Colonic mucosa (tissue), 4 donors: ENCODE measurements around the gene MS4A4E. TPM values are rescaled to one million over a fixed set of nuclear protein-coding genes. Genes with fewer than 3 reads are reported as not detected.
A peak's percentile ranks its signal among the peaks of the same experiment; 100 is the strongest.
"Not testable (repeated sequence)": the region's sequence is repeated elsewhere in the genome, so short reads cannot be mapped to it uniquely, and the experiment has no call there.

Source experiments
- DNase-seq: peaks from one replicate; pipeline ENCODE4 v3.0.0-alpha.2; 2020
- H3K27ac ChIP-seq: fragments of 200-600 bp; one replicate; pipeline ENCODE4 v1.8.0; 2021
- H3K27me3 ChIP-seq: fragments of 200-600 bp; one replicate; pipeline ENCODE4 v1.8.0; 2021
- H3K36me3 ChIP-seq: fragments of 200-600 bp; one replicate; pipeline ENCODE4 v1.8.0; 2021
- H3K4me1 ChIP-seq: fragments of 200-600 bp; one replicate; pipeline ENCODE4 v1.8.0; 2021; ENCODE audit warnings: mild to moderate bottlenecking
- H3K4me3 ChIP-seq: fragments of 200-600 bp; one replicate; pipeline ENCODE4 v1.8.0; 2021
- H3K9ac ChIP-seq, 2 donors: one replicate each; pipeline ENCODE4 v1.7.0; 2013; ENCODE audit warnings: control low read depth in 2 of 2, low read depth in 2 of 2, low read length in 2 of 2
- H3K9me3 ChIP-seq: fragments of 200-600 bp; one replicate; pipeline ENCODE4 v1.8.0; 2021
- CTCF ChIP-seq: fragments of 200-600 bp; IDR thresholded peaks from one replicate; pipeline ENCODE4 v1.8.0; 2022; ENCODE audit warnings: antibody characterized with exemption, mild to moderate bottlenecking
- intact Hi-C: fragments of 100-400 bp; cut with DNase I; formaldehyde crosslinking; loops from one replicate; pipeline ENCODE4 v1.14.1; 2022
- total RNA-seq, 2 donors: library from RNA; stranded (reverse); fragmentation: NEBNext Ultra II Directional in 1 of 2; extraction: Animal tissue kit (Norgen Biotek cat#: 25700) in 1 of 2; gene quantifications; one replicate each; pipeline ENCODE4 v1.2.1, GENCODE V29; 2021
- donor health status: healthy.
- donor health status: DM: no; HTN: no; CAD: no.
- donor health status: DM: no; HTN: no; CAD: no.

MS4A4E gene
- total RNA-seq = 1 to 10 TPM in 1 of 2 donors, under 1 TPM in 1; 0.69 to 1.0 TPM

- H3K9me3 ChIP-seq = no peaks in the 10 kb centered on the region
- no peak within 1 kb of the TSS for H3K27ac ChIP-seq
- no peaks in the 10 kb centered on the region for H3K27me3 ChIP-seq
- H3K9ac ChIP-seq = no peak within 1 kb of the TSS
- intact Hi-C loops = no loop called here
- no peaks in the 10 kb centered on the region for H3K36me3 ChIP-seq
- no peak for DNase-seq
- no peak for TF ChIP-seq CTCF
- peak within 1 kb of the TSS; percentile 1 for H3K4me3 ChIP-seq
- no peaks in the 10 kb centered on the region for H3K4me1 ChIP-seq
Observed at GRCh38 chr11:60242740-60243239, at the start of gene MS4A4E. TSS of gene MS4A4E (minus strand) at chr11:60243137. CDS start at chr11:60230055, 13,082 bp downstream.

GRCh38 chr11:60292145-60292544 lies 49.2 kb upstream of the MS4A4E start:
- Histone ChIP-seq H3K27me3 (no peaks in the 10 kb centered on the region), H3K9me3 (no peaks in the 10 kb centered on the region), H3K4me3 (no peak overlapping the region), H3K27ac (no peak overlapping the region), H3K4me1 (no peaks in the 10 kb centered on the region), H3K36me3 (no peaks in the 10 kb centered on the region), H3K9ac (no peak overlapping the region)
- no peak for TF ChIP-seq CTCF
- DNase-seq = no peak
- intact Hi-C loops = no loop called here

- Histone ChIP-seq H3K36me3 (no peaks in the 10 kb centered on the region), H3K27me3 (no peaks in the 10 kb centered on the region), H3K4me1 (no peaks in the 10 kb centered on the region), H3K9me3 (no peaks in the 10 kb centered on the region), H3K9ac (no peak overlapping the region), H3K4me3 (no peak overlapping the region), H3K27ac (no peak overlapping the region)
- TF ChIP-seq CTCF = no peak
- no peak for DNase-seq
- intact Hi-C loops = no loop called here
Observed at GRCh38 chr11:60288531-60288930, 45.6 kb upstream of the MS4A4E start.

GRCh38 chr11:60285411-60286126 lies 42.6 kb upstream of the MS4A4E start:
- H3K9me3 ChIP-seq, H3K4me3 ChIP-seq, H3K27ac ChIP-seq, DNase-seq, H3K36me3 ChIP-seq, H3K9ac ChIP-seq, H3K27me3 ChIP-seq, H3K4me1 ChIP-seq, intact Hi-C loops: not testable (repeated sequence)

- TF ChIP-seq CTCF = no peak
- no peak overlapping the region for H3K9ac ChIP-seq
- intact Hi-C loops = no loop called here
- H3K4me1 ChIP-seq = no peaks in the 10 kb centered on the region
- H3K9me3 ChIP-seq = no peaks in the 10 kb centered on the region
- no peaks in the 10 kb centered on the region for H3K27me3 ChIP-seq
- no peak for DNase-seq
- no peak overlapping the region for H3K27ac ChIP-seq
- H3K36me3 ChIP-seq = no peaks in the 10 kb centered on the region
- no peak overlapping the region for H3K4me3 ChIP-seq
Observed at GRCh38 chr11:60282286-60282685, 39.3 kb upstream of the MS4A4E start.

- no peaks in the 10 kb centered on the region for H3K27me3 ChIP-seq
- H3K4me1 ChIP-seq = no peaks in the 10 kb centered on the region
- H3K36me3 ChIP-seq = no peaks in the 10 kb centered on the region
- TF ChIP-seq CTCF = no peak
- DNase-seq = no peak
- no peak overlapping the region for H3K27ac ChIP-seq
- no peak overlapping the region for H3K4me3 ChIP-seq
- H3K9me3 ChIP-seq = no peaks in the 10 kb centered on the region
- no peak overlapping the region for H3K9ac ChIP-seq
- intact Hi-C loops = no loop called here
Observed at GRCh38 chr11:60281485-60281884, 38.5 kb upstream of the MS4A4E start.
